NCI-H226 (cell line): Measurements from ENCODE around the gene RAI1.

Experiments
- DNase-seq: peaks from one replicate; pipeline ENCODE4 v3.0.0-alpha.2; 2015

Gene RAI1

DNA sequence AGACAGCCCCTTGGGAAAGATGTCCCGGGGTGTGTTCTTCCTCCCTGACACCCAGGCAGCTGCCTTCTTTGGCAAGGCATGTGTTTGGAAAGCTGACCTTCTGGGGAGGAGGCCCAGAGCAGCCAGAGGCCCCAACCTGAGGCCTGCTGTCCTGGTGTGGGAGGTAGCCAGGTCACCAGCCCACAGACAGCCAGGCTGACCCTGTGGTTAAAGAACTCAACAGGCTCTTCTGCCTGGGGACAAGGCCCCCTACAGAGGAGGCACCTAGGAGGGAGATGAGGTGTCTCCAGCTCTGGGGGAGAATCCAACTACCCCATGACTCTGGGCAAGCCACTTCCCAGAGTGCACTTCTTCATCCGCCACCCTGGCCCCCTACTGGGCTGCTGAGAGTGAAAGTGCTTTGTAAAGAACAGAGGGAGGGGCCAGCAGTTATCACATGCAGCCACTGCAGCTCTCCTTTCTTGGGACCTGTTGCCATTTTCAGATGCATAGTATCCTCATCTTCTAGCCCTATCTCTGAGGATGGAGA lies 168.7 kb downstream of the RAI1 start:
- DNase-seq: no peak

DNA sequence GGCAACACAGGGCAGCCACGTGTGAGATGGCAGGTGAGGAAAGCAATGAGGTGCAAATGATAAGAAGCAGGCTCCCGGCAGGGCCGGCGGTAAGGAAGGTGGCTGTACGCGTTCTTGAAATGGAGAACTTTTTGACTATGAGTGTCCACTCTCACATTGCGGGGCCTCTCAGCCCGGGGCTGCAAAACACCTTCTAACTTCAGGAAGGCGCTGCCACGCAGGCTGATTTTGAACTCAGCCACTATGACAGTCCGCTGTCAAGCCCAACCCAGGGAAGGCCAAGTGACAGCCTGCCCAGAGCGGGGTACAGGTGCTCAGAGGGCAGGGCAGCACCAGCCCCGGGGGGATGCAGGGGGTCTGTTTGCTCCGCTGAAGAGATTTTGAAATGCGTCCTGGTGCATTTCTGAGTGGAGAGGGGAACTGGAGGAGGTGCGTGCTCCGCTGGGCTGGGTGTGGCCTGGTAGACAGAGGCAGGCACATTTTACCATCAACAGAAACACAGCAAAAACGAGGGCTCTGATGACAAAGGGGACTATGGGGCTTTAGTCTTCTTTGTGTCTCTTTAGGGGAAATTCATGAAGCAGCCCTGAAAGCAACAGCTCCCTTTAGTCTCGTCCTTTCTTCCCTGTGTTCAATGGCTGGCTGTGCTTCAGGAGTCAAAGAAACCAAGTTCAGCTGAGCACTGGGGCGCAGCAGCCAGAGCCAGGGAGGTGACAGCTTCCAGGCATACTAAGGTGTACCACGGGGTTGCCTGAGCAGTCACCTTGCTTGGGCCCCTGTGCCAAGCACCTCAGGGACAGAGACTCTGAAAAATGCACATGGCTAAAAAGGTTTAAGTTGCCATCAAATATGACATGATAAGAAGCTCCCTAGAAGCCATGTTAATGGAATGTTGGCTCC lies 170.1 kb downstream of the RAI1 start:
- DNase-seq: no peak

DNA sequence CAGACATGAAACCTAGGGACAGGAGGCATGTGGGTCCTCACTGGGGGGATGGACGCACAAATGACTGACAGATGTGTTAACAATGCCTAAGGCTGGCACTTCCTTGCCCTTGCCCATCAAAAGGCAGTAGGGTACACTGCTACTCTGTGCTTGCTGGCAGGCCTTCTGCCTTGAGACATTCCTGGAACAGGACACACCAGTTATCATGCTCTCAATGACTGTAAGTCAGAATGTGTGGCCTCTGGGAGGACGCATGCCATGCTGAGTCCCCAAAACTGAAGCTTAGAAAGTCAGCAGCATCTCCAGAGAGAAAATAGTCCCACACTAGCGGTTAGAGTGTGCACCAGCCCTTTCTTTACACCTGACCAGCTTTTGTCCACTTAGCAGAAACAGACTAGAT lies 171.7 kb downstream of the RAI1 start:
- no peak for DNase-seq

DNA sequence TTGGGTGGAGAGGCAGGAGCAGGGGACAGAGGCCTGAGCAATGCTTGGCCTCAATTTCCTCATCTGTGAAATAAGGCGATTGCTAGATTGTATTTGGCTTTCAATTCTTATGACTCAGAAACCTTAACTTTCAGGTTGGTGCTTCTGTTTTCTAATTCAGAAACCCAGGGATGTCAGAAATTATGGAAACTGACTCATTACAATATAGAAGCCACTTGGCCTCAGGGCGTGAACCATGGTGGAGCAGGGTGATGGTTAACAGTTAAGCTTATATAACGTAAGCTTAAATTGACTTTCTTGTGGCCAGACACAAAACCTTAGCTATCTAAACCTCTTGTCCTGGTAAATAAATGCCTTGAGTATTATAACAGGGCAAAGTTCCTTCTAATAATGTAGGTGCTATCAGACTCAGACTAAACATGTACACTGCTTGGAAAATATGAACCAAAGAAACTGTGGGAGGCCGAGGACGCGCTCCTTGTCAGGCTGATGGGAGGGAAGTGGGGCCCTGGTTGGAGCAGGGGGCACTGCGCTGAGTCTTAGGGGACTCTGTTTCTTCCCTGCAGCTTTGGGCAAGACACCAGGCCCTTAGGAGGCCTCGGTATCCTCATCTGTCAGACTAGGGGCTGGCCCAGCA lies 172.7 kb downstream of the RAI1 start:
- no peak for DNase-seq

DNA sequence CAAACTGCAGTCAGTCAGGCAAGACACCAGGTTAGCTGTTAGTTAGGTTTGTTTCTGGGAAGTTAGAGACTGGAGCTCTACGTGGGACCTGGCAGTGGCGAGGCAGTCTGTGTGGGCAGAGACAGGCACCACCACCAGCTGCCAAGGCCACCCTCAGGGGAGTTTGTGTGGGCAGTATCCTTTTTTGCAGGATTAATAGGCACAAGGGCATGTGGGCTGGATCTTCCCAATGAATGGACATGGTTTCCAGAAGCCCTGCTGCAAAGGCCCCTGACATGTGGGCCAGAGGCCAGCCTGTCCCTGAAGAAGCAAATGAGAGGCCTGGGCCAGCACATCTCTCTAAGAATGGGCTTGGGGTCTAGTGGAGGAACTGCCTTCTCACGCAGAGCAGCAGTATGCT lies 174.7 kb downstream of the RAI1 start:
- no peak for DNase-seq

- no peak for DNase-seq
Measured at GRCh38 chr17:17856386-17856785, 175.1 kb downstream of the RAI1 start.

- no peak for DNase-seq
Measured at GRCh38 chr17:17857496-17857895, 176.2 kb downstream of the RAI1 start.

DNA sequence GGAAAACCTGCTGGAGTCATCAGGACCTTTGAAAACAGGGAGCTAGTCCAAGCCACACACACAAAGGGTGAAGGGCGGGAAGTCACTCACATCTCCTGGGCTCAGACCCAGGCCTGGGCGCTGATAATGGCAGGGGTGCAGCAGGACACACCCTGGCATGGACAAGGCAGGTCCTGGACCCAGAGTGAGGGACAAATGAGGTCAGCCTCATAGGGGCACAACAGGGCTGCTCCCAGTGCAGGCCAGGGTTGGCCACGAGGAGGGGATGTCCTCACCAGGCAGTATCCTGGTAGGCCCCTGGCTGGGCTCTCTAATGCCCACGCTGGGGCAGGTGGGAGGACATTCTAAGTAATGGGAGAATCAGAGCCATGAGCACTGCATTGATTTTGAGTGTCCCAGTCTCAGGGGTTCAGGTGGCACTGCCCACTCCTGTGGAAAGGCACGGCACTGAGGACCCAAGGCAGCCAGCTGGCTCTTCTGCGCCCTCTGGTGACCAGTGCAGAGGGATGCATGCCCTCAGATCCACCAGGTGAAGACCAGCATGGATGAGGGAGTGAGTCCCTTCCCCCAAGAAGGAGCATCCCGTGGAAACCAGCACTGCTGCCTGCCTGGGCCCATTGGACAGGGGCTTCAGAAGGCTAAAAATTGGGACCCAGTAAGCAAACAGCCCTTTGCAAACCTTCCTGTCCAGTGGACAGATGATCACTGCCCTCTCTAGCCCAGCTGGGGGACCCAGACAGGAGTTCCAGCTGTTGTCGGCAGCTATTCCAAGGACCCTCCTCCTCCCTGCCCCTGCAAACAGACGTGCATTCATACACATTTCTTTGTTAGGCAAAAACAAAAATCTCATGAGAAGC lies 178.9 kb downstream of the RAI1 start:
- peak; percentile 33 for DNase-seq

DNA sequence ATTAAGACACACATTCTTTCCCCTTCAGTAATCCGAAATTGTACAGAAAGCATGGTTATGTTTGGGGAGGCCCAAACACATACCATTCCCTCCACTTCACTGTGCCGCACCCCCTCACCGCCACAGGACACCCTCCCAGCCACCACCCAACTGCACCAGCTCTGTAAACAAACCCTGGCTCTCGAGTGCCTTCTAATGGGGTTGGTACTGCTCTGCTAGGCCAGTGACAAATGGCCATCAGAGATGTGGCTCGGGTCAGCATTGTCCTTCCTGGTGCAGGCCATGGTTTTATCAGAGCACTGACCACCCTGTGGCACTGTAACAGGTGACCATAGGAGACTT lies 179.5 kb downstream of the RAI1 start:
- no peak for DNase-seq
